ENCODE data around the gene ST3GAL2.
"Not testable (repeated sequence)": the region's sequence is repeated elsewhere in the genome, so short reads cannot be mapped to it uniquely, and the experiment has no call there.

The ST3GAL2 gene

GRCh38 chr16:70410734-70411133 lies 28.2 kb downstream of the ST3GAL2 start:
- no peak for DNase-seq
- H2BK5ac ChIP-seq (ENCODE audit: low read depth, low read length, poor library complexity, severe bottlenecking) = no peak overlapping the region
- H3K27me3 ChIP-seq (ENCODE audit: control insufficient read depth in 1 of 2, insufficient read depth in 1 of 2, low read length in 2 of 2) = no peaks in the 10 kb centered on the region
- H2BK12ac ChIP-seq (ENCODE audit: low read length in 2 of 2) = no peak overlapping the region
- H3K4me3 ChIP-seq (ENCODE audit: insufficient read depth in 1 of 2, low read depth in 1 of 2, low read length in 2 of 2) = no peak overlapping the region
- no peak overlapping the region for H3K14ac ChIP-seq (ENCODE audit: low read length in 2 of 2)
- H3K4ac ChIP-seq (ENCODE audit: low read depth in 1 of 2, low read length in 2 of 2) = no peak overlapping the region
- no peak overlapping the region for H3K9ac ChIP-seq (ENCODE audit: low read length)
- peaks cover 15 to 32% of the 10 kb centered on the region in 2 experiments for H3K36me3 ChIP-seq (ENCODE audit: control insufficient read depth in 1 of 2, insufficient read depth in 2 of 2, low read depth in 1 of 2, low read length in 2 of 2)
- no peak overlapping the region for H2BK15ac ChIP-seq (ENCODE audit: low read depth, poor library complexity, severe bottlenecking)
- no peak overlapping the region for H3K18ac ChIP-seq (ENCODE audit: low read depth in 1 of 2, low read length in 2 of 2)
- peaks cover 44% of the 10 kb centered on the region for H3K79me1 ChIP-seq (replicated peaks; ENCODE audit: low read length, poor library complexity, severe bottlenecking)
- peaks cover 8% of the 10 kb centered on the region for H3K4me1 ChIP-seq (ENCODE audit: control insufficient read depth, insufficient read depth, low read depth, low read length)
- H3K27ac ChIP-seq (ENCODE audit: low read length, poor library complexity, severe bottlenecking) = no peak overlapping the region
- H3K23ac ChIP-seq (ENCODE audit: low read length in 2 of 2) = no peak overlapping the region
- no peak overlapping the region for H2BK120ac ChIP-seq (ENCODE audit: low read depth, low read length)
- no peak overlapping the region for H4K8ac ChIP-seq (ENCODE audit: low read length)
- no peak overlapping the region for H2AK5ac ChIP-seq (ENCODE audit: low read length, severe bottlenecking)
- H2AFZ ChIP-seq (ENCODE audit: low read depth, low read length) = no peak overlapping the region
- 98% methylated on average over 6 of the region's 6 CpGs for WGBS
- H3K9me3 ChIP-seq (ENCODE audit: control insufficient read depth, low read length) = no peaks in the 10 kb centered on the region
- H3K4me2 ChIP-seq (ENCODE audit: low read length, poor library complexity, severe bottlenecking) = no peak overlapping the region
- no peak overlapping the region for H4K91ac ChIP-seq (ENCODE audit: low read length)

- H3K9ac ChIP-seq (ENCODE audit: low read length) = no peak overlapping the region
- H4K91ac ChIP-seq (ENCODE audit: low read length) = peak overlapping the region; percentile 41
- H3K23ac ChIP-seq (ENCODE audit: low read length in 2 of 2) = no peak overlapping the region
- H3K14ac ChIP-seq (ENCODE audit: low read length in 2 of 2) = peak overlapping the region in 1 of 2 experiments; percentile 11
- no peak overlapping the region for H3K4me2 ChIP-seq (ENCODE audit: low read length, poor library complexity, severe bottlenecking)
- H3K27ac ChIP-seq (ENCODE audit: low read length, poor library complexity, severe bottlenecking) = no peak overlapping the region
- no peaks in the 10 kb centered on the region for H3K9me3 ChIP-seq (ENCODE audit: control insufficient read depth, low read length)
- no peak overlapping the region for H2BK5ac ChIP-seq (ENCODE audit: low read depth, low read length, poor library complexity, severe bottlenecking)
- no peak overlapping the region for H3K18ac ChIP-seq (ENCODE audit: low read depth in 1 of 2, low read length in 2 of 2)
- peak overlapping the region; percentile 30 to 54 for H2BK12ac ChIP-seq (ENCODE audit: low read length in 2 of 2)
- no peak overlapping the region for H2AK5ac ChIP-seq (ENCODE audit: low read length, severe bottlenecking)
- H3K36me3 ChIP-seq (ENCODE audit: control insufficient read depth in 1 of 2, insufficient read depth in 2 of 2, low read depth in 1 of 2, low read length in 2 of 2) = peaks cover 15 to 28% of the 10 kb centered on the region in 2 experiments
- H3K4ac ChIP-seq (ENCODE audit: low read depth in 1 of 2, low read length in 2 of 2) = no peak overlapping the region
- peak overlapping the region; percentile 55 for H4K8ac ChIP-seq (ENCODE audit: low read length)
- H2BK15ac ChIP-seq (ENCODE audit: low read depth, poor library complexity, severe bottlenecking) = peak overlapping the region; percentile 45
- H3K79me1 ChIP-seq (replicated peaks; ENCODE audit: low read length, poor library complexity, severe bottlenecking) = peaks cover 45% of the 10 kb centered on the region
- WGBS = 92% methylated on average over 9 of the region's 10 CpGs
- H3K27me3 ChIP-seq (ENCODE audit: control insufficient read depth in 1 of 2, insufficient read depth in 1 of 2, low read length in 2 of 2) = no peaks in the 10 kb centered on the region
- no peak for DNase-seq
- peaks cover 11% of the 10 kb centered on the region for H3K4me1 ChIP-seq (ENCODE audit: control insufficient read depth, insufficient read depth, low read depth, low read length)
- no peak overlapping the region for H2AFZ ChIP-seq (ENCODE audit: low read depth, low read length)
- H3K4me3 ChIP-seq (ENCODE audit: insufficient read depth in 1 of 2, low read depth in 1 of 2, low read length in 2 of 2) = no peak overlapping the region
- no peak overlapping the region for H2BK120ac ChIP-seq (ENCODE audit: low read depth, low read length)
Observed at GRCh38 chr16:70407811-70408274, 31.1 kb downstream of the ST3GAL2 start.

- not testable (repeated sequence) for H3K9ac ChIP-seq (ENCODE audit: low read length); H3K14ac ChIP-seq (ENCODE audit: low read length in 2 of 2); DNase-seq; H3K23ac ChIP-seq (ENCODE audit: low read length in 2 of 2); H3K4me3 ChIP-seq (ENCODE audit: insufficient read depth in 1 of 2, low read depth in 1 of 2, low read length in 2 of 2); H2BK12ac ChIP-seq (ENCODE audit: low read length in 2 of 2); H2AK5ac ChIP-seq (ENCODE audit: low read length, severe bottlenecking); H3K18ac ChIP-seq (ENCODE audit: low read depth in 1 of 2, low read length in 2 of 2); H3K4me2 ChIP-seq (ENCODE audit: low read length, poor library complexity, severe bottlenecking); H3K27me3 ChIP-seq (ENCODE audit: control insufficient read depth in 1 of 2, insufficient read depth in 1 of 2, low read length in 2 of 2); H3K27ac ChIP-seq (ENCODE audit: low read length, poor library complexity, severe bottlenecking); H4K91ac ChIP-seq (ENCODE audit: low read length); H3K9me3 ChIP-seq (ENCODE audit: control insufficient read depth, low read length); H2BK120ac ChIP-seq (ENCODE audit: low read depth, low read length); H2BK5ac ChIP-seq (ENCODE audit: low read depth, low read length, poor library complexity, severe bottlenecking); H4K8ac ChIP-seq (ENCODE audit: low read length); H2BK15ac ChIP-seq (ENCODE audit: low read depth, poor library complexity, severe bottlenecking); H3K4ac ChIP-seq (ENCODE audit: low read depth in 1 of 2, low read length in 2 of 2); H2AFZ ChIP-seq (ENCODE audit: low read depth, low read length)
- Histone ChIP-seq H3K4me1 (ENCODE audit: control insufficient read depth, insufficient read depth, low read depth, low read length) (peaks cover 11% of the 10 kb centered on the region), H3K36me3 (ENCODE audit: control insufficient read depth in 1 of 2, insufficient read depth in 2 of 2, low read depth in 1 of 2, low read length in 2 of 2) (peaks cover 4 to 26% of the 10 kb centered on the region in 2 experiments), H3K79me1 (replicated peaks; ENCODE audit: low read length, poor library complexity, severe bottlenecking) (peaks cover 43% of the 10 kb centered on the region)
- WGBS = 100% methylated on average over 5 of the region's 5 CpGs
Observed at GRCh38 chr16:70406104-70406503, 32.8 kb downstream of the ST3GAL2 start.

- Histone ChIP-seq H3K27me3 (ENCODE audit: control insufficient read depth in 1 of 2, insufficient read depth in 1 of 2, low read length in 2 of 2) (no peaks in the 10 kb centered on the region), H3K9me3 (ENCODE audit: control insufficient read depth, low read length) (no peaks in the 10 kb centered on the region), H3K4me2 (ENCODE audit: low read length, poor library complexity, severe bottlenecking) (no peak overlapping the region), H2BK120ac (ENCODE audit: low read depth, low read length) (no peak overlapping the region), H3K79me1 (replicated peaks; ENCODE audit: low read length, poor library complexity, severe bottlenecking) (peaks cover 52% of the 10 kb centered on the region), H3K9ac (ENCODE audit: low read length) (no peak overlapping the region), H3K4me3 (ENCODE audit: insufficient read depth in 1 of 2, low read depth in 1 of 2, low read length in 2 of 2) (no peak overlapping the region), H3K23ac (ENCODE audit: low read length in 2 of 2) (no peak overlapping the region), H3K18ac (ENCODE audit: low read depth in 1 of 2, low read length in 2 of 2) (peak overlapping the region in 1 of 2 experiments; percentile 42), H3K4me1 (ENCODE audit: control insufficient read depth, insufficient read depth, low read depth, low read length) (peaks cover 18% of the 10 kb centered on the region), H4K8ac (ENCODE audit: low read length) (no peak overlapping the region), H3K27ac (ENCODE audit: low read length, poor library complexity, severe bottlenecking) (no peak overlapping the region), H2BK15ac (ENCODE audit: low read depth, poor library complexity, severe bottlenecking) (no peak overlapping the region), H2AK5ac (ENCODE audit: low read length, severe bottlenecking) (no peak overlapping the region), H2AFZ (ENCODE audit: low read depth, low read length) (no peak overlapping the region), H3K36me3 (ENCODE audit: control insufficient read depth in 1 of 2, insufficient read depth in 2 of 2, low read depth in 1 of 2, low read length in 2 of 2) (peaks cover 12 to 40% of the 10 kb centered on the region in 2 experiments), H2BK12ac (ENCODE audit: low read length in 2 of 2) (peak overlapping the region in 1 of 2 experiments; percentile 29), H3K14ac (ENCODE audit: low read length in 2 of 2) (peak overlapping the region in 1 of 2 experiments; percentile 11), H2BK5ac (ENCODE audit: low read depth, low read length, poor library complexity, severe bottlenecking) (no peak overlapping the region), H3K4ac (ENCODE audit: low read depth in 1 of 2, low read length in 2 of 2) (no peak overlapping the region), H4K91ac (ENCODE audit: low read length) (no peak overlapping the region)
- DNase-seq = peak; percentile 43
- WGBS = 98% methylated on average over 6 of the region's 11 CpGs
Observed at GRCh38 chr16:70402916-70403659, 35.8 kb downstream of the ST3GAL2 start.
